HG03159 (cell line): ENCODE results near the gene CIC.

Source experiments
- ATAC-seq: cut with Tn5 transposase; IDR thresholded peaks from one replicate; pipeline ENCODE4 v1.9.1; 2021; ENCODE audit warnings: mild to moderate bottlenecking, moderate library complexity; ENCODE audit not compliant: unreplicated experiment

The CIC gene

GRCh38 chr19:42303876-42304275 lies 34.8 kb downstream of the CIC start:
- no peak for ATAC-seq

GRCh38 chr19:42306646-42307045 lies 37.6 kb downstream of the CIC start:
- no peak for ATAC-seq

DNA sequence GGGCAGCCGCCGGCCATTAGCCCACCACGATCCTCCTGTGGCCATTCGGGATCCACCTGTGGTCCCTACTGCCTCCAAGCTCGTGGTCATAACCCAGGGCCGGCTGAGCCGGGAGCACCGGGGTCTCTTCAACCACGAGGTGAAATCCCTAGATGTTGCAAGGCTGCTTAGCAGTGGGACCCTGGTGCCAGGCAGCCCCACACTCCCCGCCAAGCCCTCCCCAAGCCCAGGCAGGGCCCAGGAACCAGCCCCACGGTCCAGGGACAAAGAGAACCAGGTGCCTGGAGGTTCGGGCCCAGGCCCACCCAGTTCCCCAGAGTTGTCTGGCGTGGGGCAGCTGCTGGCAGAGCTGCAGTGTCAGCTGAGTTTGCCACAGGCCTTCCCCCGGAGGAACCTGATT lies 40.6 kb downstream of the CIC start:
- no peak for ATAC-seq

DNA sequence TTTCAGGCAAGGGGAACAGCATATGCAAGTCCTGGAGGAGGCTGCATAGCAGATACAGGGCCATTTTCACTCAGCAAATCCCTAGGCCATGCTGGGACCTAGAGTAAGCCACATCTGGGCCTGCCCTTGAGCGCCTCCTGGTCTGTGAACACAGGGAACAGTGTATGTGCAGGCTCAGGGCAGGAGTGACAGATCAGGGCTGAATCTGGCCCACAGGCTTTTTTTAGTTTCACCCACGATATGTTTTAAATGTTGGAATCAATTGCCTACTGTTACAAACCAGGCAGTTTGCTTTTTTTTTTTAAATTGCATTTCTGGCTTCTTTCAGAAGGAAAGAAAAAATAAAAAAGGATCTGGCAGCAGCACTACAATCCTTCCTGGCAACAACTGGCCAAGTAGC lies 42.6 kb downstream of the CIC start:
- no peak for ATAC-seq

DNA sequence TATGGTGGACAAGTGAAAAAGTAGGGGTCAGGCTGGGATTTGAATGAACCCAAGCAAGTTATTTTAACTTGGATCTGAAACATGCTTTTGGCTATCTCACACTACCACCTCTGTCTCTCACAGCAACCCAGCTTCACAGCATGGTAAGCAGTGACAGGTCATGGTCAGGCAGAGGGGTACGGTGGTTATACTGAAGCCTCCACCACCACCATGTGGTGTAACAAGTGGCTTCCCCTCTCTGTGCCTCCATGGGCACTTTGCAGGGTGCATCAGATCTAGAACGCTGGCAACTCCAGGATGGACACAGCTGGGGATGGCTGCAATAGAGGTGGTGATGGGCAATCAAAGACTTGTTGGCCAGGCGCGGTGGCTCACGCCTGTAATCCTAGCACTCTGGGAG lies 43.3 kb downstream of the CIC start:
- ATAC-seq = no peak

DNA sequence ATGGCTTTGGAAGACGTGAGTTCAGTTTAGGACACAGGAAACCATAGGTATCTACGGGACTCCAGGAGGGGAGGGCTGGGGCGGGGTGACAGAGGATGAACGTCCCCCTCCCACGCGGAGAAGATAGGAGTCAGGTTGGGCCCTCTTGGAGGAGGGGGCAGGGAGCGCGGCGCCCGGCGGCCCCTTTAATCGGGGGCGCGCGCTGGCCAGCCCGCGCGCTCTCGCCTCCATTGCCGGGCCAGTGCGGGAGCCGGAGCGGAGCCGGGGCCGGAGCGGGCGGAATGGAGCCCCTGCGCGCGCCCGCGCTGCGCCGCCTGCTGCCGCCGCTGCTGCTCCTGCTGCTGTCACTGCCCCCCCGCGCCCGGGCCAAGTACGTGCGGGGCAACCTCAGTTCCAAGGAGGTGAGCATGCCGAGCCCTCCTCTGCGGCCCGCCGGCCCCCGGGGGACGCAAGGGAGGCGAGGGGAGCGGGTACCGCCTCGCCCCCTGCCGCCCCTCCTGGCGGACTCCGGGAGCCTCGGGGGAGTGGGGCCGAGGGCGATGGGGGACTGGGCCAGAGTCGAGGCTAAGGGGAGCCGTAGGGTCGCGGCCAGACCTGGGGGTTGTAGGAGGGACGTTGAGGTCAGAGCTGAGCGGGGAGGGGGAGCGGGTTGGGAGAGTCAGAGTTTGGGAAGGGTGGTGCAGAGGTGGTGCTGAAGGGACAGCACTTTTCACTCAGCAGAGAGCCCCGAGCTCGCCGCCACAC lies 44.2 kb downstream of the CIC start, which contains the start of gene TMEM145:
TSS of gene TMEM145 (plus strand) at position 214 of the 744 bp plus-strand sequence. CDS start at position 282, 68 bp downstream.
- ATAC-seq = no peak

GRCh38 chr19:42313840-42314755 lies 45.0 kb downstream of the CIC start:
- ATAC-seq = no peak

DNA sequence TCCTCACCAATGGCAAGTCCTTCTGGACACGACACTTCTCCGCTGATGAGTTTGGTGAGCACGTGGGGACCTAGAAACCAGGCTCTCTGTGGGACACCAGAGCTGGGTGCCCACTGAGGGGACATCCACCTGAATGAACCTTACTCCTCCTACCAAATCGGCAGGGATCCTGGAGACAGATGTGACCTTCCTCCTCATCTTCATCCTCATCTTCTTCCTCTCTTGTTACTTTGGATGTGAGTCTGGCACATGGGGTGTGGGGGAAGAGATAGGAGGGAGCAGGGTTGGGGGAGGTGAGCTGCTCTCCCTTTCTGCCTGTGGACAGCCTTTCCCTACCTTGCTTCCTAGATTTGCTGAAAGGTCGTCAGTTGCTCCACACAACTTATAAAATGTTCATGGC lies 46.0 kb downstream of the CIC start:
- no peak for ATAC-seq

- no peak for ATAC-seq
Measured at GRCh38 chr19:42316223-42317211, 47.5 kb downstream of the CIC start.

GRCh38 chr19:42317535-42317934 lies 48.5 kb downstream of the CIC start:
- no peak for ATAC-seq

GRCh38 chr19:42322305-42322704 lies 53.3 kb downstream of the CIC start:
- no peak for ATAC-seq

GRCh38 chr19:42323473-42323851 lies 54.4 kb downstream of the CIC start:
- ATAC-seq = no peak

DNA sequence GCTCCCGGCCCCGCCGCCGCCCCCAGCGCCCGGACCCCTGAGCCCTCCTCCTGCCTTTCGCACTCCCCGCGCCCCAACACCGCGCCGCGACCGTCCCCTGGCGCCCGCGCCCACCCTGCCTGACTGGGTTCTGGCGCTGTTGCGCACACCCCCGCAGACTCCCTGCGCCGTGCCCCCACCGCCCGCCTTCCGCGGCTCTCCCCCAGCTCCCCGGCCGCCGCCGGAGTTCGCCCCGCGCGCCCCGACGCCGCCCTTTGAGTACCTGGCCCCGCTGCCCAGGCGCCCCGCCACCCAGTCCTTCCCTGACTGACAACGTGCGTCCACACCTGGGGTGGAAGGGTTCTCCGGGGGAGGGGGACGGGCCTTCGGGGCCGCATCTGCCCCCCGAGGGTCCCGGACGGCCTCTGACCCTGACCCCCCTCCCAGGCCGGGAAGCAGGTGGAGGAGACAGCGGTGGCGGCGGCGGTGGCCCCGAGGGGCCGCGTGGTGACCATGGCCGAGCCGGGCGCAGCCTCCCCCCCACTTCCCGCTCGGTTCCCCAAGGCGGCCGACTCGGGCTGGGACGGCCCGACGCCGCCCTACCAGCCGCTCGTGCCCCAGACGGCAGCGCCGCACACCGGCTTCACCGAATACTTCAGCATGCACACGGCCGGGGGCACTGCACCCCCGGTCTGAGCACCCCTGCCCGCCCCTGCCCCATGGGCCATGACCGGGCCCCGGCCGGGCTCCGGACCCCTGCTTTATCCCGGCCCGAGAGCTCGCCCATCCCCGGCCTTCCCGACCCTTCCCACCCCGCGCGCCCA lies 55.0 kb downstream of the CIC start:
- no peak for ATAC-seq

DNA sequence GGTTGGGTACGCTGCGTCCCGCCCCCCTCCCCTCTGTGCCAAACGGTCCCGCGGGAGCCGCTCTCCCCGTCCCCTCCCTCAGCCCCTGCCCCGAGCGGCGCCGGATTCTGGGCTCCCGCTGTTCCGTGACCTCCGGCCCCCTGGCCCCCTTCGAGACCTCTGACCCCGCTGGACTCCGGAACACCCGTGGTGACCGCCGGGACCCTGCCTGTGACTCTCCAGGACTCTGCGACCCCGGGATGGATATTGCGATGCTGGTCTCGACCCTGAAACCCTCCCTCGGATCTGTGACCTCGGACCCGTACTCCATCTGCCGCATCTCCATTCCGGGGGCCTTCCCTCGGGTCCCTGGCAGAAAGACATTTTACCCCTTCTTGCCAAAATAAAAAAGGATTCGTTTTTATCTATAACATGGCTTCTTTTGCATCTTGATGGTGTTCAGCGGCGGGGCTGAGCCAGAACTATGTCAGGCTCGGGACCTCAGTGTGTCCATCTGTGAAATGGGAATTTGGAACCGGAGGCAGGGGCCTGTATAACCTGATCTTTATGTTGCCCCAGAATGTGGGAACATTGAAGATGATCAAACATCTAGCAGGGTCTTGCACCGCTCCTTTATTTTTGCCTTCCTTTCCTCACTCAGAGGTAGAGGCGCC lies 55.7 kb downstream of the CIC start:
- ATAC-seq = no peak

GRCh38 chr19:42325308-42325895 lies 56.4 kb downstream of the CIC start, which contains the start of gene MEGF8:
MEGF8 (plus strand) TSS chr19:42325635; CDS start chr19:42326244, 609 bp downstream.
- peak; percentile 90 for ATAC-seq

DNA sequence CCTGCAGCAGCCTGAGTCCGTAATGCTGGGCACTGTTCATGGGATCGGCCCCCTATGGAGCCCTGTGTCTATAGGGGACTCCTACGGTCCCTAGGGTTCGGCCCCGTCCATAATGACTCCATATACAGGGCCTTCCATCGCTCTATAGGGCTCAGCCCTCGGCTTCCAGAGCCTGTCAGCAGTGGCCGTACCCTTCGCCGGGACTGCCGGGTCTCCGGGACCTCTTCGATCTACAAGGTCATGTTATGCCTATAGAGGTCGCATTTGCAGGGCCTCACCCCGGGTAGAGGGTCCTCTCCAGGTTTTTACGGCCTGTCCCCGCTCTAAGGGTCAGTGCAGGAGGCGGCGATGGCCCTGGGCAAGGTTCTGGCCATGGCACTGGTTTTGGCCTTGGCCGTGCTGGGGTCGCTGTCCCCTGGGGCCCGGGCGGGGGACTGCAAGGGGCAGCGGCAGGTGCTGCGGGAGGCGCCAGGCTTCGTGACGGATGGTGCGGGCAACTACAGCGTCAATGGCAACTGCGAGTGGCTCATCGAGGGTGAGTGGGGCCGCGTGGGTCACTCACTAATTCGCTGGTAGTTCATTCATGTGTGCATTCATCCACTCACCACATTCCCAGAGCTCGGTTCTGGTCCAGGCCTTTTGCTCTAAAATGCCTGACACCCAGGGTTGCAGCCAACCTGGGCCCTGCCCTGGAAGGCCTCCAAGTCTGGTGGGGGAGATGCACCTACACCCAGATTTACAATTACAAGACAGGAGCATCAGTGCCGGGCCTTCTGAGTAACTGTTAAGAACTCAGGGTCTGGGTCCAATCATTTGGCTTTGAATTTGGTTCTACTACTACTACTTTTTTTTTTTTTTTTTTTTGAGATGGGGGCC lies 57.1 kb downstream of the CIC start:
- no peak for ATAC-seq

DNA sequence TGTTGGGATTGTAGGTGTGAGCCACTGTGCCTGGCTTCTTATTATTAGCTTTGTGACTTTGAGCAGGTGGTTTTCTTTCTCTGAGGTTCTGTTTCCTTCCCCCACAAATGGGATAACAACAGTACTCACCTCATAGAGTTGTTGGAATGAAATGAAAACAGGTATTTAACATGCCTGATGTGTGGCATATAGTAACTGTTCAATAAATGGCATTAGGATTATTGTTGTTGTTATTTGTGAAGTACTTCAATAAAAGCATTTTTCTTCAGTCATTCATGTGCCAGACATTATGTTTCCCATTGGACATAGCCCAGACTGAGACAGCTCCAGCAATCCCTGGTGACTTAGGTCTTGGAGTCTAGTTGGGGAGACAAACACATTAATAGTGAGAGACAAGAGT lies 57.9 kb downstream of the CIC start:
- ATAC-seq = no peak

DNA sequence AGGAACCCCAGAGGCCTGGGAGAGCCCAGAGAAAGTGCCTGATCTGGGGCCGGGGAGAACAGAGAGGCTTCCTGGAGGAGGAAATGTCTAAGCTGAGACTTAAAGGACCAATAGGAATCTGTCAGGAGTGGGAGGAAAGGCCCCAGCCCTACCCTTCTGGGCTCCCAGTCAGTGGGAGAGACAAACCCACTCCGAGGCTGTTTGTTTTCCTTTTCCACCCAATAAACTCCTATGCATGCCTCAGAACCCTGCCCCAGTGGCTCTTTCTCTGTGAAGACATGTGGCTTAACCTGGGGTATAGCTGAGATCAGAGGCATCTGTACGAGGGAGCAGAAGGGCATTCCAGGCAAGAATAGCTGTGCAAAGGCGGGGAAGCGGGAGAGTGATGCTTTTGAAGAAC lies 58.3 kb downstream of the CIC start:
- ATAC-seq = no peak
